Lower lobe of right lung (tissue), 2 donors: ENCODE results near the gene CD93. TPM values are rescaled to one million over a fixed set of nuclear protein-coding genes. Genes with fewer than 3 reads are reported as not detected.

Source experiments
- ATAC-seq, 2 donors: fragments of 200-7000 bp; cut with Tn5 transposase; one replicate each; pipeline ENCODE4 v1.9.1; 2020 to 2022; ENCODE audit warnings: mild to moderate bottlenecking in 2 of 2, moderate library complexity in 2 of 2
- DNase-seq: peaks from one replicate; pipeline ENCODE4 v3.0.0-alpha.2; 2020
- H3K27ac ChIP-seq: fragments of 200-600 bp; one replicate; pipeline ENCODE4 v1.8.0; 2022
- H3K27me3 ChIP-seq: fragments of 200-600 bp; one replicate; pipeline ENCODE4 v1.8.0; 2022; ENCODE audit warnings: low read depth
- H3K36me3 ChIP-seq: fragments of 200-600 bp; one replicate; pipeline ENCODE4 v1.8.0; 2022; ENCODE audit warnings: mild to moderate bottlenecking
- H3K4me1 ChIP-seq: fragments of 200-600 bp; one replicate; pipeline ENCODE4 v1.8.0; 2022
- H3K4me3 ChIP-seq: fragments of 200-600 bp; one replicate; pipeline ENCODE4 v1.8.0; 2022; ENCODE audit warnings: mild to moderate bottlenecking
- H3K9me3 ChIP-seq: fragments of 200-600 bp; one replicate; pipeline ENCODE4 v1.8.0; 2022
- CTCF ChIP-seq: fragments of 200-600 bp; IDR thresholded peaks from one replicate; pipeline ENCODE4 v1.8.0; 2022; ENCODE audit warnings: antibody characterized with exemption, mild to moderate bottlenecking
- intact Hi-C: fragments of 100-400 bp; cut with DNase I; formaldehyde crosslinking; loops from one replicate; pipeline ENCODE4 v1.11.0; 2022
- total RNA-seq: library from RNA; stranded (reverse); fragmentation: NEBNext Ultra II Directional; extraction: Animal tissue kit (Norgen Biotek cat#: 25700); gene quantifications from one replicate; pipeline ENCODE4 v1.2.1, GENCODE V29; 2021
- donor health status: DM: no; HTN: yes; CAD: no; lungs with severe emphysema.

Gene CD93
- total RNA-seq, 1 donor from 2014 or later = 99.7 TPM

GRCh38 chr20:23084282-23084844 is 1.8 kb downstream of the CD93 start:
- DNase-seq (no peak), ATAC-seq (no peak)
- no peak for TF ChIP-seq CTCF
- peak overlapping the region; percentile 93 for H3K27ac ChIP-seq
- peak overlapping the region; percentile 56 for H3K4me3 ChIP-seq
- no peaks in the 10 kb centered on the region for H3K9me3 ChIP-seq
- intact Hi-C loops = no loop called here
- no peaks in the 10 kb centered on the region for H3K36me3 ChIP-seq
- peaks cover 61% of the 10 kb centered on the region for H3K4me1 ChIP-seq
- no peaks in the 10 kb centered on the region for H3K27me3 ChIP-seq

- intact Hi-C loops = no loop called here
- Histone ChIP-seq H3K4me1 (peaks cover 68% of the 10 kb centered on the region), H3K27me3 (no peaks in the 10 kb centered on the region), H3K4me3 (peak overlapping the region; percentile 56), H3K27ac (peak overlapping the region; percentile 93), H3K9me3 (no peaks in the 10 kb centered on the region), H3K36me3 (no peaks in the 10 kb centered on the region)
- DNase-seq = no peak
- TF ChIP-seq CTCF = no peak
- ATAC-seq = peak; percentile 44 to 53
These were observed 2.4 kb downstream of the CD93 start for GRCh38 chr20:23083553-23084220.

GRCh38 chr20:23082846-23083552 is 3.1 kb downstream of the CD93 start:
- H3K4me1 ChIP-seq = peaks cover 70% of the 10 kb centered on the region
- intact Hi-C loops = no loop called here

GRCh38 chr20:23081263-23081819 is 4.8 kb downstream of the CD93 start:
- intact Hi-C loops = no loop called here
- Histone ChIP-seq H3K27ac (no peak overlapping the region), H3K27me3 (no peaks in the 10 kb centered on the region), H3K4me3 (peak overlapping the region; percentile 56), H3K9me3 (no peaks in the 10 kb centered on the region), H3K4me1 (peaks cover 56% of the 10 kb centered on the region), H3K36me3 (no peaks in the 10 kb centered on the region)
- TF ChIP-seq CTCF = no peak
- DNase-seq (no peak), ATAC-seq (no peak)

More at GRCh38 chr20:23082846-23083552, 3.1 kb downstream of the CD93 start:
- no peaks in the 10 kb centered on the region for H3K27me3 ChIP-seq
- ATAC-seq (peak; percentile 85 to 89), DNase-seq (peak; percentile 88)
- H3K9me3 ChIP-seq = no peaks in the 10 kb centered on the region
- peak overlapping the region; percentile 93 for H3K27ac ChIP-seq
- TF ChIP-seq CTCF = no peak
- H3K4me3 ChIP-seq = peak overlapping the region; percentile 56
- no peaks in the 10 kb centered on the region for H3K36me3 ChIP-seq

GRCh38 chr20:23080521-23080920 is 5.6 kb downstream of the CD93 start:
- H3K27ac ChIP-seq = no peak overlapping the region
- peak overlapping the region; percentile 56 for H3K4me3 ChIP-seq
- H3K4me1 ChIP-seq = peaks cover 47% of the 10 kb centered on the region
- TF ChIP-seq CTCF = no peak
- ATAC-seq (no peak), DNase-seq (no peak)
- no peaks in the 10 kb centered on the region for H3K36me3 ChIP-seq
- no peaks in the 10 kb centered on the region for H3K27me3 ChIP-seq
- intact Hi-C loops = no loop called here
- no peaks in the 10 kb centered on the region for H3K9me3 ChIP-seq
